HG03280 (cell line): ENCODE data around the gene STXBP1.

Source experiments
- ATAC-seq: cut with Tn5 transposase; IDR thresholded peaks from one replicate; pipeline ENCODE4 v1.9.1; 2021; ENCODE audit warnings: mild to moderate bottlenecking, moderate library complexity; ENCODE audit not compliant: unreplicated experiment

STXBP1 gene

GRCh38 chr9:127712371-127712770, 100.3 kb downstream of the STXBP1 start:
- ATAC-seq = no peak

GRCh38 chr9:127712867-127713266, 100.8 kb downstream of the STXBP1 start:
- ATAC-seq = no peak

- no peak for ATAC-seq
These were observed 102.1 kb downstream of the STXBP1 start for GRCh38 chr9:127714020-127714750.

GRCh38 chr9:127714951-127715469, 102.9 kb downstream of the STXBP1 start:
- ATAC-seq = peak; percentile 5

GRCh38 chr9:127715470-127716337, 103.6 kb downstream of the STXBP1 start, which contains the start of the genes PTRH1 and TTC16:
Gene PTRH1, minus strand, starts transcription at chr9:127715663. Its CDS starts 24 bp downstream, at chr9:127715639.
Gene TTC16, plus strand, starts transcription at chr9:127716079. Its CDS starts 67 bp downstream, at chr9:127716146.
- peak; percentile 94 for ATAC-seq

- ATAC-seq = no peak
These were observed 104.3 kb downstream of the STXBP1 start for GRCh38 chr9:127716412-127716811.

- ATAC-seq = no peak
These were observed 105.7 kb downstream of the STXBP1 start for GRCh38 chr9:127717766-127718165.

- ATAC-seq = no peak
These were observed 108.2 kb downstream of the STXBP1 start for GRCh38 chr9:127720031-127720864.

- ATAC-seq = no peak
These were observed 108.8 kb downstream of the STXBP1 start for GRCh38 chr9:127720865-127721227.

GRCh38 chr9:127721391-127721821, 109.3 kb downstream of the STXBP1 start:
- ATAC-seq = no peak

GRCh38 chr9:127722055-127722745, 110.1 kb downstream of the STXBP1 start:
- ATAC-seq = no peak

GRCh38 chr9:127723013-127723412, 110.9 kb downstream of the STXBP1 start:
- ATAC-seq = no peak

- no peak for ATAC-seq
These were observed 111.4 kb downstream of the STXBP1 start for GRCh38 chr9:127723444-127723843.

GRCh38 chr9:127724012-127724411, 111.9 kb downstream of the STXBP1 start:
- ATAC-seq = no peak

GRCh38 chr9:127726871-127727270, 114.8 kb downstream of the STXBP1 start:
- ATAC-seq = no peak

- no peak for ATAC-seq
These were observed 116.7 kb downstream of the STXBP1 start for GRCh38 chr9:127728808-127729207.

- no peak for ATAC-seq
These were observed 117.6 kb downstream of the STXBP1 start for GRCh38 chr9:127729522-127730256.

GRCh38 chr9:127730262-127730661, 118.2 kb downstream of the STXBP1 start:
- no peak for ATAC-seq

GRCh38 chr9:127730799-127731410, 118.8 kb downstream of the STXBP1 start:
- no peak for ATAC-seq
